Measurements from ENCODE around the gene LYL1. TPM values are rescaled to one million over a fixed set of nuclear protein-coding genes. Genes with fewer than 3 reads are reported as not detected.

LYL1 gene
- total and polyA plus RNA-seq, 12 donors, result 0.38 to 22.5 (median 9.2) TPM

GRCh38 chr19:13130886-13131490 lies 28.3 kb upstream of the LYL1 start:
- WGBS, 4 donors, result 75 to 88% (median 81%) methylated on average over 3 of the region's 3 CpGs
- Histone ChIP-seq H3K36me3 (replicated peaks in 1 of 2) (peaks cover 0 to 10% of the 10 kb centered on the region in 2 donors), H3K27me3 (no peaks in the 10 kb centered on the region), H3K9me3 (replicated peaks in 1 of 3) (no peaks in the 10 kb centered on the region), H3K4me3 (no peak overlapping the region), H3K4me1 (replicated peaks in 1 of 2) (peaks cover 0 to 8% of the 10 kb centered on the region in 2 donors), H3K27ac (no peak overlapping the region)
- no peak for DNase-seq
- TF ChIP-seq CTCF (IDR thresholded peaks at IDR 0.05) (no peak), POLR2A (IDR thresholded peaks at IDR 0.05) (no peak)
- intact Hi-C loops (cut with DNase I), result no loop called here

GRCh38 chr19:13129384-13129783 lies 26.7 kb upstream of the LYL1 start:
- TF ChIP-seq CTCF (IDR thresholded peaks at IDR 0.05) (no peak), POLR2A (IDR thresholded peaks at IDR 0.05) (no peak)
- H3K4me3 ChIP-seq, result no peak overlapping the region
- H3K27ac ChIP-seq, result no peak overlapping the region
- no peaks in the 10 kb centered on the region for H3K36me3 ChIP-seq (replicated peaks in 1 of 2)
- H3K4me1 ChIP-seq (replicated peaks in 1 of 2), result peaks cover 0 to 8% of the 10 kb centered on the region in 2 donors
- no peaks in the 10 kb centered on the region for H3K27me3 ChIP-seq
- 89 to 97% (median 96%) methylated on average over 9 of the region's 9 CpGs; no CpG with 5 or more reads in 1 of the 4 donors for WGBS, 4 donors
- intact Hi-C loops (cut with DNase I), result no loop called here
- no peak for DNase-seq
- H3K9me3 ChIP-seq (replicated peaks in 1 of 3), result no peaks in the 10 kb centered on the region

GRCh38 chr19:13128583-13128982 lies 25.9 kb upstream of the LYL1 start:
- H3K4me3 ChIP-seq, result no peak overlapping the region
- H3K36me3 ChIP-seq (replicated peaks in 1 of 2), result no peaks in the 10 kb centered on the region
- 33 to 44% (median 38%) methylated on average over 1 of the region's 1 CpG; no CpG with 5 or more reads in 1 of the 4 donors for WGBS, 4 donors
- intact Hi-C loops (cut with DNase I), result no loop called here
- peak in 4 of 7 donors; percentile 43 to 55 (median 44) for DNase-seq
- no peaks in the 10 kb centered on the region for H3K9me3 ChIP-seq (replicated peaks in 1 of 3)
- no peaks in the 10 kb centered on the region for H3K27me3 ChIP-seq
- H3K4me1 ChIP-seq (replicated peaks in 1 of 2), result peaks cover 0 to 8% of the 10 kb centered on the region in 2 donors
- TF ChIP-seq POLR2A (IDR thresholded peaks at IDR 0.05) (no peak), CTCF (IDR thresholded peaks at IDR 0.05) (no peak)
- no peak overlapping the region for H3K27ac ChIP-seq

GRCh38 chr19:13127811-13128575 lies 25.3 kb upstream of the LYL1 start:
- Histone ChIP-seq H3K36me3 (replicated peaks in 1 of 2) (no peaks in the 10 kb centered on the region), H3K4me3 (no peak overlapping the region), H3K27ac (no peak overlapping the region), H3K27me3 (no peaks in the 10 kb centered on the region), H3K4me1 (replicated peaks in 1 of 2) (peaks cover 0 to 8% of the 10 kb centered on the region in 2 donors), H3K9me3 (replicated peaks in 1 of 3) (no peaks in the 10 kb centered on the region)
- no peak for DNase-seq
- TF ChIP-seq POLR2A (IDR thresholded peaks at IDR 0.05), result no peak
- no peak for TF ChIP-seq CTCF (IDR thresholded peaks at IDR 0.05)
- WGBS, 4 donors, result 91 to 98% (median 95%) methylated on average over 6 of the region's 6 CpGs
- intact Hi-C loops (cut with DNase I), result no loop called here

Measured in adrenal gland (tissue), 12 donors.